Loucy (cell line): ENCODE results near the gene GPRC5A.
"Not testable (repeated sequence)": the region's sequence is repeated elsewhere in the genome, so short reads cannot be mapped to it uniquely, and the experiment has no call there.

Experiments
- H2AFZ ChIP-seq: fragments of 200-600 bp; sonication (generic); 2 replicates; pipeline ENCODE4 v1.6.0; 2016; ENCODE audit warnings: antibody characterized with exemption, mild to moderate bottlenecking, low read length, moderate library complexity
- H3F3A ChIP-seq: fragments of 200-600 bp; 2 replicates; pipeline ENCODE4 v1.6.0; 2016; ENCODE audit warnings: antibody characterized with exemption, low read depth, mild to moderate bottlenecking
- H3K27me3 ChIP-seq: fragments of 200-600 bp; sonication (generic); 2 replicates; pipeline ENCODE4 v1.6.1; 2014; ENCODE audit warnings: low read length, mild to moderate bottlenecking; ENCODE audit not compliant: insufficient read depth, poor library complexity, severe bottlenecking
- H3K36me3 ChIP-seq: fragments of 200-600 bp; sonication (generic); 2 replicates; pipeline ENCODE4 v1.6.1; 2016; ENCODE audit warnings: low read length; ENCODE audit not compliant: insufficient read depth
- H3K4me1 ChIP-seq: fragments of 200-600 bp; sonication (generic); 2 replicates; pipeline ENCODE4 v1.5.1; 2014; ENCODE audit warnings: low read length, mild to moderate bottlenecking; ENCODE audit not compliant: insufficient read depth, poor library complexity, severe bottlenecking
- H3K4me2 ChIP-seq: fragments of 200-600 bp; sonication (generic); 2 replicates; pipeline ENCODE4 v1.6.0; 2014; ENCODE audit warnings: antibody characterized with exemption, low read length, low read depth, mild to moderate bottlenecking; ENCODE audit not compliant: poor library complexity, severe bottlenecking
- H3K4me3 ChIP-seq: fragments of 200-600 bp; sonication (generic); 2 replicates; pipeline ENCODE4 v1.5.1; 2014; ENCODE audit warnings: low read length, mild to moderate bottlenecking, mixed read lengths; ENCODE audit not compliant: poor library complexity, severe bottlenecking
- H3K79me2 ChIP-seq: fragments of 200-600 bp; sonication (generic); 2 replicates; pipeline ENCODE4 v1.6.1; 2014; ENCODE audit warnings: low read length; ENCODE audit not compliant: insufficient read depth
- H3K9ac ChIP-seq: fragments of 200-600 bp; sonication (generic); 2 replicates; pipeline ENCODE4 v1.6.0; 2014; ENCODE audit warnings: mild to moderate bottlenecking, low read depth, low read length, moderate library complexity; ENCODE audit not compliant: poor library complexity, severe bottlenecking
- H3K9me2 ChIP-seq: fragments of 200-600 bp; sonication (generic); replicated peaks from 2 replicates; pipeline ENCODE4 v1.6.1; 2016; ENCODE audit warnings: low read depth, low read length, mixed read lengths
- H3K9me3 ChIP-seq: fragments of 200-600 bp; sonication (generic); 2 replicates; pipeline ENCODE4 v1.6.1; 2014; ENCODE audit warnings: mild to moderate bottlenecking, antibody characterized with exemption, low read length, low read depth; ENCODE audit not compliant: insufficient read depth
- H4K20me1 ChIP-seq: fragments of 200-600 bp; sonication (generic); 2 replicates; pipeline ENCODE4 v1.6.0; 2014; ENCODE audit warnings: antibody characterized with exemption, low read length, mild to moderate bottlenecking; ENCODE audit not compliant: insufficient read depth, poor library complexity, severe bottlenecking
- EZH2phosphoT487 ChIP-seq: fragments of 200-600 bp; IDR thresholded peaks from 2 replicates; pipeline ENCODE4 v1.6.1; 2018; ENCODE audit warnings: antibody characterized with exemption, mild to moderate bottlenecking, moderate library complexity, borderline replicate concordance
- TF ChIP-seq, protein P1 (sequence below): fragments of 200-600 bp; sonication (generic); conservative IDR thresholded peaks from 2 replicates; pipeline ENCODE4 v1.5.1; 2014; ENCODE audit warnings: mild to moderate bottlenecking, antibody characterized with exemption, low read length

Gene GPRC5A, protein sequence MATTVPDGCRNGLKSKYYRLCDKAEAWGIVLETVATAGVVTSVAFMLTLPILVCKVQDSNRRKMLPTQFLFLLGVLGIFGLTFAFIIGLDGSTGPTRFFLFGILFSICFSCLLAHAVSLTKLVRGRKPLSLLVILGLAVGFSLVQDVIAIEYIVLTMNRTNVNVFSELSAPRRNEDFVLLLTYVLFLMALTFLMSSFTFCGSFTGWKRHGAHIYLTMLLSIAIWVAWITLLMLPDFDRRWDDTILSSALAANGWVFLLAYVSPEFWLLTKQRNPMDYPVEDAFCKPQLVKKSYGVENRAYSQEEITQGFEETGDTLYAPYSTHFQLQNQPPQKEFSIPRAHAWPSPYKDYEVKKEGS

DNA sequence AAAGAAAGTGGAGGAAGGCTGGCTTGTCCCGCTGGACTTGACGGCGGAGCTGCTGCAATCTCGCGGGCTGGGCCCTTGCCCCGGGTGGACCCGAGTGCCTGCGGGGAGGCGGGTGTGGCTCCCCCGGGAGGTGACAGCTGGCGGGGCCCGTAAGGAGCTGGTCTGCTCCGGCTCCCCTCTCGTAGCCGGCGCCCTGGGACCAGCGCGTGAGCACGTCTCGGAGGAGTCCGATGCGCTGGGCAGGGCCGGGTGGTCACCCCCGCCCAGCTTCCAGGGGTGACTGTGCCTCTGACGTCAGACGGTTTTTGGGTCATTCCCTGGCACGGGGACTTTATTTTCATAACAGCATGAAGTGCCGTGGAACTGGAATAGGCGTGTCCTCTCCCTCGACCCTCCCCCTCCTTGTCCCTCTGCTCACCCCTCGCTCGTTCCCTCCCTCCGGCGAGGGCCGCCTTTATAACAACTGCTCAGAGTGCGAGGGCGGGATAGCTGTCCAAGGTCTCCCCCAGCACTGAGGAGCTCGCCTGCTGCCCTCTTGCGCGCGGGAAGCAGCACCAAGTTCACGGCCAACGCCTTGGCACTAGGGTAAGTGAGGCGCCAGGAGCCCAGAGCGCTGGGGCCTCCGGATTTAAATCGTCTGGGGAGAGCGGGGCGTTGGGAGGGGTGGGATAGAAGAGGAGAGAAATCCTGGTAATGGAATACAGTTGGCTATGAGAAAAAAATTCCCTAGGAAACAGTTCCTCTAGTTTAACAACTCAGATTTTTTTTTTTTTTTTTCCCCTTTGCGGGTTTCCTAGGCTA is at the start of gene GPRC5A:
Gene GPRC5A, plus strand, starts transcription at position 483 of the 801 bp plus-strand sequence. CDS start 16,688 bp downstream, outside the sequence.
- Histone ChIP-seq H3K9me2 (no peaks in the 10 kb centered on the region), H3K36me3 (no peaks in the 10 kb centered on the region), H4K20me1 (no peaks in the 10 kb centered on the region), H3K4me3 (no peak within 1 kb of the TSS), H3K4me1 (no peaks in the 10 kb centered on the region), H3F3A (no peaks in the 10 kb centered on the region), H3K9ac (no peak within 1 kb of the TSS), H3K9me3 (no peaks in the 10 kb centered on the region), H3K79me2 (no peaks in the 10 kb centered on the region), H3K4me2 (no peak within 1 kb of the TSS), H3K27me3 (no peaks in the 10 kb centered on the region), H2AFZ (no peak within 1 kb of the TSS)
- TF ChIP-seq EZH2phosphoT487: no peak
- TF ChIP-seq, protein P1, sequence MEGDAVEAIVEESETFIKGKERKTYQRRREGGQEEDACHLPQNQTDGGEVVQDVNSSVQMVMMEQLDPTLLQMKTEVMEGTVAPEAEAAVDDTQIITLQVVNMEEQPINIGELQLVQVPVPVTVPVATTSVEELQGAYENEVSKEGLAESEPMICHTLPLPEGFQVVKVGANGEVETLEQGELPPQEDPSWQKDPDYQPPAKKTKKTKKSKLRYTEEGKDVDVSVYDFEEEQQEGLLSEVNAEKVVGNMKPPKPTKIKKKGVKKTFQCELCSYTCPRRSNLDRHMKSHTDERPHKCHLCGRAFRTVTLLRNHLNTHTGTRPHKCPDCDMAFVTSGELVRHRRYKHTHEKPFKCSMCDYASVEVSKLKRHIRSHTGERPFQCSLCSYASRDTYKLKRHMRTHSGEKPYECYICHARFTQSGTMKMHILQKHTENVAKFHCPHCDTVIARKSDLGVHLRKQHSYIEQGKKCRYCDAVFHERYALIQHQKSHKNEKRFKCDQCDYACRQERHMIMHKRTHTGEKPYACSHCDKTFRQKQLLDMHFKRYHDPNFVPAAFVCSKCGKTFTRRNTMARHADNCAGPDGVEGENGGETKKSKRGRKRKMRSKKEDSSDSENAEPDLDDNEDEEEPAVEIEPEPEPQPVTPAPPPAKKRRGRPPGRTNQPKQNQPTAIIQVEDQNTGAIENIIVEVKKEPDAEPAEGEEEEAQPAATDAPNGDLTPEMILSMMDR: no peak

DNA sequence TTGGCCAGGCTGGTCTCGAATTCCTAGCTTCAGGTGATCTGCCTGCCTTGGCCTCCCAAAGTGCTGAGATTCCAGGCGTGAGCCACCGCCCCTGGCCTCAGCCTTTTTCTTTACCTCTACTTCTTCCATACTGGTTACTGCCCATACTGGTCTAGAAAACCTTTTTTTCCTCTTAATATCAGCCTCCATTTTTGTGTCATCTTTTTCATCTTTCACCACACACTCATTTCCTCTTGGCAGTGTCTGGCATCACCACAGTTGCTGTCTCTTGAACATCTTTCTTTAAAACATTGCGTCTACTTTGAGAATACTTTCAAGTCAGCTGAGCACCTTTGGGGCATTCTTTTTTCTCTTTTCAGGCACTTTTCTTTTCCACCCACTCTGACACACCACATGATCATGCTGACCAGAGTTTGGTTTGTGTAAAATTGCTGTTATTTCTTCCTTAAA is 45.5 kb upstream of the GPRC5A start:
- Histone ChIP-seq H3K36me3 (no peaks in the 10 kb centered on the region), H3K9me3 (no peaks in the 10 kb centered on the region), H3K4me1 (peaks cover 4% of the 10 kb centered on the region), H2AFZ (no peak overlapping the region), H3K4me2 (no peak overlapping the region), H3K9me2 (no peaks in the 10 kb centered on the region), H3K79me2 (no peaks in the 10 kb centered on the region), H3F3A (no peaks in the 10 kb centered on the region), H3K4me3 (no peak overlapping the region), H4K20me1 (no peaks in the 10 kb centered on the region), H3K27me3 (no peaks in the 10 kb centered on the region), H3K9ac (no peak overlapping the region)
- TF ChIP-seq, protein P1: no peak
- no peak for TF ChIP-seq EZH2phosphoT487

DNA sequence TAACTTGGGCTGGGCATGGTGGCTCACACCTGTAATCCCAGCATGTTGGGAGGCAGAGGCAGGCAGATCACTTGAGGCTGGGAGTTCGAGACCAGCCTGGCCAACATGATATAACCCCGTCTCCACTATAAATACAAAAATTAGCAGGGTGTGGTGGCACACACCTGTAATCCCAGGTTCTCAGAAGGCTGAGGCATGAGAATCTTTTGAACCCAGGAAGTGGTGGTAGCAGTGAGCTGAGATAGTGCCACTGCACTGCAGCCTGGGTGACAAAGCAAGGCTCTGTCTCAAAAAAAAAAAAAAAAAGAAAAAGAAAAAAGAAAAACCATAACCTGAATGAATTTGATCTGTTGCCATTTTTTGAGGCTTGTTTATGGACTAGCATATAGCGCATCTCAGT is 44.6 kb upstream of the GPRC5A start:
- not testable (repeated sequence) for H4K20me1 ChIP-seq, H3F3A ChIP-seq, H3K4me3 ChIP-seq, H3K27me3 ChIP-seq, H3K9me2 ChIP-seq, H3K36me3 ChIP-seq, H3K9me3 ChIP-seq, H2AFZ ChIP-seq, H3K4me1 ChIP-seq, H3K9ac ChIP-seq, H3K79me2 ChIP-seq, H3K4me2 ChIP-seq
